Measurements from ENCODE around the gene RYK. TPM values are rescaled to one million over a fixed set of nuclear protein-coding genes. Genes with fewer than 3 reads are reported as not detected.

RYK gene
- total and polyA plus RNA-seq, 4 donors = 7.5 to 36.1 (median 15.3) TPM

DNA sequence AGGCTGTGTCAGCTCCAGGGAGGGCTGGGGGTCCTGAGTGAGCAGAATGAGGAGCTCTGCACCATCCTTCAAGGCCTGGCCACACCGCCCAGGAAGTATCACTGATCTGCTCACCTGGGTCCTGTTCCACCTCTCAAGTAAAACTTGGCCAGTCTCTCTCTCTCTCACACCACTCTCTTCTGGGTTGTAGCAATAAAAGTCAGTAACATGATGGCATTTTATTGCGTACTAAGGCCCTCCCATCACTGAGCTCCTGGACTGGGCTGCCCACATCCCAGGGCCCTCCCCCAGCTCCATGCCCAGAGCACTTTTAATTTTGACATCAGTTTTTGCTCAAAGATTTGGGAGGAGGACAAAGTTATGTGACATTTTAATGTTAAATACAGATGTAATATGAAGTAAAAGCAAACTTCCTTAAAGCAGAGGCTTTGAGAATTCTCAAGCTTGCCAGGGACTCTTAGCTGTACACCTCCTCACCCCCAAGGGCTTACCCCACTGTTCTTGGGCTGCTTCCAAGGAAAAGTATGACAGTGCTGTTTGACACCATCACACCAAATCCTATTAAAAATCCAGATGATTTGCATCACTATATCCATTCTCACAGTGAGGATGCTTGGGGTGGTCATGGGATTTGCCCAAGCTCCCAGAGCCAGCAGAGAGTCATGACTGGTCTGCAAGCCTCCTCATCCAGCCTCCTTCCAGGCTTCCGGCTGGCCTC lies 115.8 kb downstream of the RYK start:
- H3K9me3 ChIP-seq (ENCODE audit: control insufficient read depth in 4 of 4, low read length in 3 of 4) = peaks cover 0 to 2% (median 0%) of the 10 kb centered on the region in 4 donors
- TF ChIP-seq RXRA (IDR thresholded peaks at IDR 0.05) = no peak
- no peak overlapping the region for H3K4me3 ChIP-seq (ENCODE audit: low read depth in 1 of 3, low read length in 3 of 3)
- no peak overlapping the region for H3K9ac ChIP-seq (ENCODE audit: low read depth in 1 of 2, low read length in 2 of 2)
- no peak for DNase-seq (ENCODE audit: low spot score)
- H3K27me3 ChIP-seq (ENCODE audit: control insufficient read depth in 4 of 4, insufficient read depth in 4 of 4, low read length in 3 of 4) = no peaks in the 10 kb centered on the region
- no peaks in the 10 kb centered on the region for H3K4me1 ChIP-seq (ENCODE audit: control insufficient read depth in 4 of 4, insufficient read depth in 4 of 4, low read length in 3 of 4)
- WGBS = 91% methylated on average over 3 of the region's 3 CpGs
- H3K36me3 ChIP-seq (ENCODE audit: control insufficient read depth in 4 of 4, insufficient read depth in 3 of 4, low read depth in 1 of 4, low read length in 3 of 4) = no peaks in the 10 kb centered on the region
- H3K27ac ChIP-seq (ENCODE audit: low read depth in 1 of 2, low read length in 2 of 2) = no peak overlapping the region

- Histone ChIP-seq H3K27me3 (ENCODE audit: control insufficient read depth in 4 of 4, insufficient read depth in 4 of 4, low read length in 3 of 4) (no peaks in the 10 kb centered on the region), H3K9ac (ENCODE audit: low read depth in 1 of 2, low read length in 2 of 2) (no peak overlapping the region), H3K4me1 (ENCODE audit: control insufficient read depth in 4 of 4, insufficient read depth in 4 of 4, low read length in 3 of 4) (no peaks in the 10 kb centered on the region), H3K27ac (ENCODE audit: low read depth in 1 of 2, low read length in 2 of 2) (no peak overlapping the region), H3K36me3 (ENCODE audit: control insufficient read depth in 4 of 4, insufficient read depth in 3 of 4, low read depth in 1 of 4, low read length in 3 of 4) (no peaks in the 10 kb centered on the region), H3K9me3 (ENCODE audit: control insufficient read depth in 4 of 4, low read length in 3 of 4) (peaks cover 0 to 2% (median 0%) of the 10 kb centered on the region in 4 donors), H3K4me3 (ENCODE audit: low read depth in 1 of 3, low read length in 3 of 3) (no peak overlapping the region)
- DNase-seq (ENCODE audit: low spot score) = no peak
- WGBS = 97% methylated on average over 1 of the region's 1 CpG
- TF ChIP-seq ATF3 (IDR thresholded peaks at IDR 0.05) (no peak), RAD21 (IDR thresholded peaks at IDR 0.05) (no peak), CTCF (IDR thresholded peaks at IDR 0.05; ENCODE audit: low read depth, low read length, missing input control) (no peak), HNF4G (IDR thresholded peaks at IDR 0.05) (no peak), FOXA1 (IDR thresholded peaks at IDR 0.05) (no peak), TAF1 (conservative IDR thresholded peaks at IDR 0.05) (no peak), FOXA2 (IDR thresholded peaks at IDR 0.05) (no peak), RXRA (IDR thresholded peaks at IDR 0.05) (no peak)
Observed at GRCh38 chr3:134134240-134134639, 116.4 kb downstream of the RYK start.

- TF ChIP-seq HNF4A (conservative IDR thresholded peaks at IDR 0.05) = no peak
- TF ChIP-seq FOXA2 (IDR thresholded peaks at IDR 0.05) = no peak
- no peak for TF ChIP-seq ATF3 (IDR thresholded peaks at IDR 0.05)
- no peak for TF ChIP-seq MAX (IDR thresholded peaks at IDR 0.05)
- WGBS = 56% methylated on average over 3 of the region's 3 CpGs
Observed at GRCh38 chr3:134132961-134133360, 117.7 kb downstream of the RYK start.

GRCh38 chr3:134126153-134126552 lies 124.5 kb downstream of the RYK start:
- WGBS = 58% methylated on average over 1 of the region's 1 CpG
- Histone ChIP-seq H3K9me3 (ENCODE audit: control insufficient read depth in 4 of 4, low read length in 3 of 4) (peaks cover 0 to 6% (median 2%) of the 10 kb centered on the region in 4 donors), H3K9ac (ENCODE audit: low read depth in 1 of 2, low read length in 2 of 2) (no peak overlapping the region), H3K4me1 (ENCODE audit: control insufficient read depth in 4 of 4, insufficient read depth in 4 of 4, low read length in 3 of 4) (no peaks in the 10 kb centered on the region), H3K36me3 (ENCODE audit: control insufficient read depth in 4 of 4, insufficient read depth in 3 of 4, low read depth in 1 of 4, low read length in 3 of 4) (no peaks in the 10 kb centered on the region), H3K27me3 (ENCODE audit: control insufficient read depth in 4 of 4, insufficient read depth in 4 of 4, low read length in 3 of 4) (no peaks in the 10 kb centered on the region), H3K27ac (ENCODE audit: low read depth in 1 of 2, low read length in 2 of 2) (no peak overlapping the region), H3K4me3 (ENCODE audit: low read depth in 1 of 3, low read length in 3 of 3) (no peak overlapping the region)
- DNase-seq (ENCODE audit: low spot score) = no peak
- TF ChIP-seq YY1 (IDR thresholded peaks at IDR 0.05) (no peak), EGR1 (IDR thresholded peaks at IDR 0.05; ENCODE audit: low read depth in 2 of 2) (no peak), ZBTB33 (IDR thresholded peaks at IDR 0.05) (no peak), REST (IDR thresholded peaks at IDR 0.05) (no peak), MAX (IDR thresholded peaks at IDR 0.05) (no peak), NR2F2 (IDR thresholded peaks at IDR 0.05) (no peak)

More at GRCh38 chr3:134132961-134133360, 117.7 kb downstream of the RYK start:
- Histone ChIP-seq H3K27ac (ENCODE audit: low read depth in 1 of 2, low read length in 2 of 2) (no peak overlapping the region), H3K9me3 (ENCODE audit: control insufficient read depth in 4 of 4, low read length in 3 of 4) (peaks cover 0 to 2% (median 0%) of the 10 kb centered on the region in 4 donors), H3K27me3 (ENCODE audit: control insufficient read depth in 4 of 4, insufficient read depth in 4 of 4, low read length in 3 of 4) (no peaks in the 10 kb centered on the region), H3K36me3 (ENCODE audit: control insufficient read depth in 4 of 4, insufficient read depth in 3 of 4, low read depth in 1 of 4, low read length in 3 of 4) (no peaks in the 10 kb centered on the region), H3K9ac (ENCODE audit: low read depth in 1 of 2, low read length in 2 of 2) (no peak overlapping the region), H3K4me1 (ENCODE audit: control insufficient read depth in 4 of 4, insufficient read depth in 4 of 4, low read length in 3 of 4) (no peaks in the 10 kb centered on the region), H3K4me3 (ENCODE audit: low read depth in 1 of 3, low read length in 3 of 3) (no peak overlapping the region)
- DNase-seq (ENCODE audit: low spot score) = no peak
